ENCODE measurements around the gene SLX9. TPM values are rescaled to one million over a fixed set of nuclear protein-coding genes. Genes with fewer than 3 reads are reported as not detected.

The SLX9 gene
- total RNA-seq, 2 experiments from 2014 or later: 18.6 to 61.6 TPM

GRCh38 chr21:44931501-44932407 lies 8.1 kb upstream of the SLX9 start:
- DNase-seq (ENCODE audit: low spot score): no peak
- POLR2A ChIA-PET: interaction anchor here (0.7 to 1.5 kb wide), 4 partner anchors 18 to 205 kb away, joined by 3 to 6 read pairs (median 4); no protein-coding TSS in a partner anchor
- BruUV-seq (replicated peaks): TSS peak; percentile 68
- Histone ChIP-seq H3K36me3 (ENCODE audit: insufficient read depth, low read length) (no peaks in the 10 kb centered on the region), H3K9me2 (ENCODE audit: insufficient read depth, low read length) (no peaks in the 10 kb centered on the region), H3K9me3 (ENCODE audit: low read length) (no peaks in the 10 kb centered on the region), H3K4me1 (ENCODE audit: insufficient read depth, low read length, poor library complexity, severe bottlenecking) (peaks cover 51% of the 10 kb centered on the region), H3K27ac (ENCODE audit: low read depth, low read length, poor library complexity, severe bottlenecking) (peak overlapping the region; percentile 39), H3K79me2 (ENCODE audit: insufficient read depth, low read depth, low read length) (no peaks in the 10 kb centered on the region), H3K4me3 (ENCODE audit: low read depth, low read length, poor library complexity, severe bottlenecking) (peak overlapping the region; percentile 57), H3K4me2 (ENCODE audit: low read length) (peak overlapping the region; percentile 90), H4K20me1 (ENCODE audit: insufficient read depth, low read length) (no peaks in the 10 kb centered on the region), H2AFZ (ENCODE audit: low read length) (no peak overlapping the region)
- TF ChIP-seq EZH2phosphoT487 (IDR thresholded peaks at IDR 0.05; ENCODE audit: borderline replicate concordance, low read depth, low read length) (no peak), CTCF (conservative IDR thresholded peaks at IDR 0.05; ENCODE audit: low read length) (no peak)
- intact Hi-C loops (cut with micrococcal nuclease; ENCODE audit: unreplicated experiment): loop anchor here (1.0 to 5.0 kb wide), 4 partner anchors 17 to 130 kb away; partner anchors contain the start of genes SUMO3 and UBE2G2
- CTCF ChIA-PET (ENCODE audit: unreplicated experiment): interaction anchor here (0.6 to 0.7 kb wide), 3 partner anchors 19 to 128 kb away, joined by 3 to 17 read pairs (median 4); no protein-coding TSS in a partner anchor

GRCh38 chr21:44932408-44933181 lies 7.2 kb upstream of the SLX9 start:
- H3K79me2 ChIP-seq (ENCODE audit: insufficient read depth, low read depth, low read length): no peaks in the 10 kb centered on the region
- intact Hi-C loops (cut with micrococcal nuclease; ENCODE audit: unreplicated experiment): loop anchor here (1.0 to 5.0 kb wide), 3 partner anchors 40 to 131 kb away; partner anchors contain the start of genes SUMO3 and UBE2G2
- ChIA-PET CTCF (ENCODE audit: unreplicated experiment) (interaction anchor here (0.7 kb wide), 2 partner anchors 20 to 37 kb away, joined by 3 to 17 read pairs; no protein-coding TSS in a partner anchor), POLR2A (interaction anchor here (0.7 to 1.5 kb wide), 4 partner anchors 19 to 204 kb away, joined by 3 to 6 read pairs (median 4); no protein-coding TSS in a partner anchor)
- no peaks in the 10 kb centered on the region for H3K9me3 ChIP-seq (ENCODE audit: low read length)
- no TSS peak for BruUV-seq (replicated peaks)
- no peaks in the 10 kb centered on the region for H3K36me3 ChIP-seq (ENCODE audit: insufficient read depth, low read length)
- DNase-seq (ENCODE audit: low spot score): peak; percentile 42
- H3K4me1 ChIP-seq (ENCODE audit: insufficient read depth, low read length, poor library complexity, severe bottlenecking): peaks cover 43% of the 10 kb centered on the region
- no peak overlapping the region for H3K27ac ChIP-seq (ENCODE audit: low read depth, low read length, poor library complexity, severe bottlenecking)
- H2AFZ ChIP-seq (ENCODE audit: low read length): no peak overlapping the region
- no peak overlapping the region for H3K4me3 ChIP-seq (ENCODE audit: low read depth, low read length, poor library complexity, severe bottlenecking)
- no peaks in the 10 kb centered on the region for H4K20me1 ChIP-seq (ENCODE audit: insufficient read depth, low read length)
- no peak for TF ChIP-seq EZH2phosphoT487 (IDR thresholded peaks at IDR 0.05; ENCODE audit: borderline replicate concordance, low read depth, low read length)
- TF ChIP-seq CTCF (conservative IDR thresholded peaks at IDR 0.05; ENCODE audit: low read length): peak; percentile 57
- peak overlapping the region; percentile 90 for H3K4me2 ChIP-seq (ENCODE audit: low read length)
- no peaks in the 10 kb centered on the region for H3K9me2 ChIP-seq (ENCODE audit: insufficient read depth, low read length)
